NCI-H2029 (cell line): ENCODE measurements around the gene MAN1C1.
"Not testable (repeated sequence)": the region's sequence is repeated elsewhere in the genome, so short reads cannot be mapped to it uniquely, and the experiment has no call there.

Experiments
- DNase-seq: peaks from one replicate; lab custom pipeline; 2025; lab: John Stamatoyannopoulos, UW

The MAN1C1 gene

GRCh38 chr1:25716320-25716719 lies 99.7 kb downstream of the MAN1C1 start:
- DNase-seq = no peak

GRCh38 chr1:25718732-25719131 lies 102.1 kb downstream of the MAN1C1 start:
- DNase-seq = no peak

GRCh38 chr1:25720624-25721023 lies 104.0 kb downstream of the MAN1C1 start:
- DNase-seq = no peak

GRCh38 chr1:25723250-25723880 lies 106.8 kb downstream of the MAN1C1 start:
- DNase-seq = no peak

- DNase-seq = no peak
Measured at GRCh38 chr1:25724201-25724600, 107.6 kb downstream of the MAN1C1 start.

- DNase-seq = no peak
Measured at GRCh38 chr1:25724966-25725365, 108.4 kb downstream of the MAN1C1 start.

- no peak for DNase-seq
Measured at GRCh38 chr1:25725482-25725881, 108.9 kb downstream of the MAN1C1 start.

GRCh38 chr1:25727088-25727487 lies 110.5 kb downstream of the MAN1C1 start:
- no peak for DNase-seq

- DNase-seq = peak; percentile 26
Measured at GRCh38 chr1:25727635-25728286, 111.2 kb downstream of the MAN1C1 start.

GRCh38 chr1:25728301-25728935 lies 111.8 kb downstream of the MAN1C1 start:
- DNase-seq = no peak

GRCh38 chr1:25729045-25729444 lies 112.5 kb downstream of the MAN1C1 start:
- DNase-seq = no peak

- DNase-seq = no peak
Measured at GRCh38 chr1:25729790-25730644, 113.4 kb downstream of the MAN1C1 start.

- no peak for DNase-seq
Measured at GRCh38 chr1:25731148-25731547, 114.6 kb downstream of the MAN1C1 start.

GRCh38 chr1:25731626-25732370 lies 115.2 kb downstream of the MAN1C1 start:
- no peak for DNase-seq

GRCh38 chr1:25732821-25733220 lies 116.2 kb downstream of the MAN1C1 start:
- no peak for DNase-seq

GRCh38 chr1:25733271-25733670 lies 116.7 kb downstream of the MAN1C1 start:
- no peak for DNase-seq

GRCh38 chr1:25734991-25735390 lies 118.4 kb downstream of the MAN1C1 start:
- DNase-seq = not testable (repeated sequence)

GRCh38 chr1:25735956-25736529 lies 119.5 kb downstream of the MAN1C1 start:
- no peak for DNase-seq

- DNase-seq = peak; percentile 43
Measured at GRCh38 chr1:25737130-25737529, 120.5 kb downstream of the MAN1C1 start.

- DNase-seq = no peak
Measured at GRCh38 chr1:25738499-25738898, 121.9 kb downstream of the MAN1C1 start.

GRCh38 chr1:25739341-25739740 lies 122.8 kb downstream of the MAN1C1 start:
- DNase-seq = no peak
